ENCODE results near the gene ADGRB3.

DNA sequence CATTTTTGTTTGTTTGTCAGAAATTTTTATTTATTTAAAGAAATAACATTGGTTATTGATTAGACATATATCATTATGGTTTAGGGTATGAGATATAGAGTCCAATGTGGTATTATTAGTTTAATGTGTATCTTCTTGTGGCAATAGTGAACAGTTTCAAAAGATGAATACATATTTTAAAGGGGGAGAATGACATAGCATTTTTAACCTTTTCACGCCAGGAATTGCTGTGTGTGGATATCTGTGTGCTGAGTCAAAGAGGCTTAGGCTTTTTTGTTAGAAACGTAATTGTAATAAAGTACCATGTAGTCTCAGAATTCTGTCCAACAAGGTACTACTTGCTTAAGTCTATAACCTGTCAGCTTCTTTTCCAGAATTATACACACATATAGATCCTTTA lies 451.6 kb downstream of the ADGRB3 start:
- TF ChIP-seq, protein P1, sequence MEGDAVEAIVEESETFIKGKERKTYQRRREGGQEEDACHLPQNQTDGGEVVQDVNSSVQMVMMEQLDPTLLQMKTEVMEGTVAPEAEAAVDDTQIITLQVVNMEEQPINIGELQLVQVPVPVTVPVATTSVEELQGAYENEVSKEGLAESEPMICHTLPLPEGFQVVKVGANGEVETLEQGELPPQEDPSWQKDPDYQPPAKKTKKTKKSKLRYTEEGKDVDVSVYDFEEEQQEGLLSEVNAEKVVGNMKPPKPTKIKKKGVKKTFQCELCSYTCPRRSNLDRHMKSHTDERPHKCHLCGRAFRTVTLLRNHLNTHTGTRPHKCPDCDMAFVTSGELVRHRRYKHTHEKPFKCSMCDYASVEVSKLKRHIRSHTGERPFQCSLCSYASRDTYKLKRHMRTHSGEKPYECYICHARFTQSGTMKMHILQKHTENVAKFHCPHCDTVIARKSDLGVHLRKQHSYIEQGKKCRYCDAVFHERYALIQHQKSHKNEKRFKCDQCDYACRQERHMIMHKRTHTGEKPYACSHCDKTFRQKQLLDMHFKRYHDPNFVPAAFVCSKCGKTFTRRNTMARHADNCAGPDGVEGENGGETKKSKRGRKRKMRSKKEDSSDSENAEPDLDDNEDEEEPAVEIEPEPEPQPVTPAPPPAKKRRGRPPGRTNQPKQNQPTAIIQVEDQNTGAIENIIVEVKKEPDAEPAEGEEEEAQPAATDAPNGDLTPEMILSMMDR (IDR thresholded peaks at IDR 0.05; ENCODE audit: low read length), result no peak
- TF ChIP-seq EZH2 (optimal IDR thresholded peaks at IDR 0.05; ENCODE audit: low read depth, low read length) (no peak), EZH2phosphoT487 (IDR thresholded peaks at IDR 0.05; ENCODE audit: low read length) (no peak)
